K562 (cell line): Measurements from ENCODE around the gene R3HDM2. TPM values are rescaled to one million over a fixed set of nuclear protein-coding genes. Genes with fewer than 3 reads are reported as not detected.

Source experiments
- ATAC-seq: fragments of 200-7000 bp; cut with Tn5 transposase; 3 replicates; pipeline ENCODE4 v1.9.1; 2020; ENCODE audit warnings: moderate library complexity
- BruUV-seq: library from RNA; stranded (reverse); fragments of 400-500 nt; replicated peaks from 2 replicates; lab custom pipeline; 2021; lab: Mats Ljungman, UMichigan
- CTCF ChIA-PET: fragments of 300-600 bp; formaldehyde crosslinking; extraction: SDS; loops from one replicate; lab custom pipeline; 2021; ENCODE audit warnings: low intra/inter-chr PET ratio; lab: Yijun Ruan, JAX
- POLR2A ChIA-PET: fragments of 300-600, 350-650 bp; sonication (Branson Sonifier 250); formaldehyde crosslinking; extraction: SDS; loops from one replicate; lab custom pipeline; 2021; ENCODE audit warnings: antibody characterized with exemption, inconsistent platforms; lab: Yijun Ruan, JAX
- DNase-seq, 4 experiments: peaks; one replicate each; pipeline versions ENCODE4 v3.0.0 to v3.0.0-alpha.2; 2011 to 2018; ENCODE audit warnings: low spot score in 3 of 4, mixed read lengths in 3 of 4; ENCODE audit errors: extremely low read depth in 1 of 4
- FAIRE-seq: peaks from 2 replicates; lab custom pipeline; 2011; peaks lifted over from hg19 to GRCh38; lab: Jason Lieb, UNC
- H2AFZ ChIP-seq: 2 replicates; pipeline ENCODE4 v1.6.0; 2011; ENCODE audit warnings: low read depth, low read length, control low read depth, inconsistent platforms
- H3K27ac ChIP-seq: fragments of 200-600 bp; 3 replicates; pipeline ENCODE4 v1.8.0; 2011; ENCODE audit warnings: low read depth, mild to moderate bottlenecking, control low read depth, inconsistent platforms, low read length, moderate library complexity, mixed read lengths; ENCODE audit errors: extremely low read depth
- H3K27me3 ChIP-seq, 2 experiments: fragments of 300-600 bp in 1 of 2; 2 replicates in 1 of 2; 3 replicates in 1 of 2; pipeline versions ENCODE4 v1.6.0 to v1.8.0; 2011; ENCODE audit warnings: inconsistent platforms in 2 of 2, low read length in 2 of 2, mild to moderate bottlenecking in 1 of 2, mixed read lengths in 1 of 2, moderate library complexity in 1 of 2; ENCODE audit not compliant: control insufficient read depth in 2 of 2, insufficient read depth in 2 of 2
- H3K36me3 ChIP-seq: fragments of 300-600 bp; 3 replicates; pipeline ENCODE4 v1.8.0; 2011; ENCODE audit warnings: mild to moderate bottlenecking, low read length, inconsistent platforms; ENCODE audit not compliant: control insufficient read depth, insufficient read depth
- H3K4me1 ChIP-seq, 2 experiments: fragments of 200-600 bp in 1 of 2; replicated peaks in 1 of 2; 2 replicates in 1 of 2; 3 replicates in 1 of 2; pipeline versions ENCODE4 v1.5.1 to v1.8.0; 2011; ENCODE audit warnings: inconsistent platforms in 2 of 2, low read length in 2 of 2, mild to moderate bottlenecking in 1 of 2, mixed read lengths in 1 of 2, moderate library complexity in 1 of 2; ENCODE audit not compliant: control insufficient read depth in 2 of 2, insufficient read depth in 2 of 2
- H3K4me2 ChIP-seq: 2 replicates; pipeline ENCODE4 v1.6.1; 2011; ENCODE audit warnings: low read length, control low read depth, inconsistent platforms, mixed read lengths; ENCODE audit not compliant: insufficient read depth
- H3K4me3 ChIP-seq: fragments of 200-600 bp; sonication (generic), shearing (Covaris generic); 2 replicates; pipeline ENCODE4 v1.5.1; 2016; ENCODE audit warnings: control low read depth, inconsistent platforms
- H3K79me2 ChIP-seq: fragments of 200-600 bp; 3 replicates; pipeline ENCODE4 v1.8.0; 2011; ENCODE audit warnings: low read length, inconsistent platforms; ENCODE audit not compliant: control insufficient read depth, insufficient read depth
- H3K9ac ChIP-seq, 2 experiments: 2 replicates each; pipeline versions ENCODE4 v1.6.0 to v1.6.1; 2011; ENCODE audit warnings: low read depth in 2 of 2, low read length in 2 of 2, control low read depth in 1 of 2, inconsistent platforms in 1 of 2, mild to moderate bottlenecking in 1 of 2, mixed read lengths in 1 of 2; ENCODE audit not compliant: insufficient read depth in 1 of 2
- H3K9me1 ChIP-seq: one replicate; pipeline ENCODE4 v1.6.0; 2011; ENCODE audit warnings: inconsistent platforms, mild to moderate bottlenecking, low read length, moderate library complexity; ENCODE audit not compliant: control insufficient read depth, insufficient read depth
- H3K9me3 ChIP-seq: replicated peaks from 2 replicates; pipeline ENCODE4 v1.5.1; 2011; ENCODE audit warnings: low read depth, low read length, inconsistent platforms; ENCODE audit not compliant: control insufficient read depth, insufficient read depth
- H4K20me1 ChIP-seq: replicated peaks from 2 replicates; pipeline ENCODE4 v1.6.1; 2011; ENCODE audit warnings: low read length, inconsistent platforms, mixed read lengths; ENCODE audit not compliant: control insufficient read depth, insufficient read depth
- DPF2 ChIP-seq: fragments of 450-650 bp; IDR thresholded peaks from 2 replicates; pipeline ENCODE4 v1.6.1; 2016
- ELF1 ChIP-seq: fragments of 200-800 bp; sonication (Bioruptor generic); IDR thresholded peaks from 2 replicates; pipeline ENCODE4 v1.6.1; 2016; ENCODE audit warnings: missing genetic modification characterization, missing compliant biosample characterization
- EP300 ChIP-seq: IDR thresholded peaks from 2 replicates; pipeline ENCODE4 v1.6.1; 2012; ENCODE audit warnings: low read length, improper control_type of control experiment
- HDGF ChIP-seq: fragments of 450-650 bp; IDR thresholded peaks from 2 replicates; pipeline ENCODE4 v1.6.1; 2016
- JUND ChIP-seq, 2 experiments: IDR thresholded peaks; 2 replicates in 1 of 2; 3 replicates in 1 of 2; pipeline ENCODE4 v1.6.1; 2011; ENCODE audit warnings: borderline replicate concordance in 2 of 2, low read depth in 2 of 2, low read length in 2 of 2, improper control_type of control experiment in 1 of 2, missing biosample characterization in 1 of 2, missing genetic modification characterization in 1 of 2, missing genetic modification reagents in 1 of 2
- RBM14 ChIP-seq: fragments of 200-400 bp; formaldehyde crosslinking; IDR thresholded peaks from 2 replicates; pipeline ENCODE4 v1.6.1; 2018; ENCODE audit warnings: low read depth, mild to moderate bottlenecking, low read length, moderate library complexity, borderline replicate concordance; ENCODE audit not compliant: insufficient read depth
- SMC3 ChIP-seq: conservative IDR thresholded peaks from 2 replicates; pipeline ENCODE4 v1.6.1; 2011; ENCODE audit warnings: low read depth, low read length, improper control_type of control experiment; ENCODE audit not compliant: insufficient read depth
- SP1 ChIP-seq: sonication (generic); formaldehyde crosslinking; IDR thresholded peaks from 2 replicates; pipeline ENCODE4 v1.8.1; 2022; ENCODE audit warnings: mild to moderate bottlenecking, missing genetic modification reagents
- SREBF2 ChIP-seq: sonication (generic); formaldehyde crosslinking; IDR thresholded peaks from 2 replicates; pipeline ENCODE4 v1.4.0; 2020; ENCODE audit warnings: mild to moderate bottlenecking, missing genetic modification reagents
- YY1 ChIP-seq, 3 experiments: IDR thresholded peaks; 2 replicates each; pipeline ENCODE4 v1.6.1; 2011; ENCODE audit warnings: low read length in 2 of 3, mild to moderate bottlenecking in 2 of 3, moderate library complexity in 2 of 3, borderline replicate concordance in 1 of 3, control low read depth in 1 of 3, low read depth in 1 of 3; ENCODE audit not compliant: insufficient read depth in 3 of 3, insufficient replicate concordance in 2 of 3, control insufficient read depth in 1 of 3, insufficient read length in 1 of 3; ENCODE audit errors: extremely low read depth in 1 of 3
- ZBTB7A ChIP-seq: IDR thresholded peaks from 2 replicates; pipeline ENCODE4 v1.6.1; 2011; ENCODE audit warnings: low read depth, mild to moderate bottlenecking, low read length, moderate library complexity, borderline replicate concordance; ENCODE audit not compliant: control insufficient read depth
- ZFP1 ChIP-seq: fragments of 450-650 bp; formaldehyde crosslinking; IDR thresholded peaks from 2 replicates; pipeline ENCODE4 v1.4.0; 2020; ENCODE audit warnings: mild to moderate bottlenecking, mixed read lengths
- ZNF263 ChIP-seq: sonication (generic); formaldehyde crosslinking; IDR thresholded peaks from 2 replicates; pipeline ENCODE4 v1.8.0; 2022; ENCODE audit warnings: mild to moderate bottlenecking, missing genetic modification reagents, borderline replicate concordance
- ZNF583 ChIP-seq: fragments of 250-450 bp; sonication (Bioruptor Pico); IDR thresholded peaks from 2 replicates; pipeline ENCODE4 v1.4.0; 2020
- ZNF695 ChIP-seq: fragments of 450-650 bp; formaldehyde crosslinking; IDR thresholded peaks from 2 replicates; pipeline ENCODE4 v1.4.0; 2020; ENCODE audit warnings: mild to moderate bottlenecking, moderate library complexity
- WGBS: fragments of 100-300 bp; shearing (Covaris generic); methylation state at CpG from one replicate; pipeline ENCODE4 v1.1.6; 2016; ENCODE audit warnings: low coverage, mixed read lengths; ENCODE audit not compliant: insufficient coverage; ENCODE audit errors: missing lambda C conversion rate; 5-methylcytosine and 5-hydroxymethylcytosine counted together
- in situ Hi-C: fragments of 300-500 bp; cut with MboI; formaldehyde crosslinking; loops from 4 replicates; pipeline ENCODE4 v1.15.0; 2018; ENCODE audit warnings: inconsistent platforms, mixed read lengths
- intact Hi-C: fragments of 100-400 bp; cut with micrococcal nuclease; formaldehyde crosslinking; loops from 2 replicates; pipeline ENCODE4 v1.14.2; 2022
- polyA plus RNA-seq, 8 experiments: library from polyadenylated mRNA; depleted of rRNA in 4 of 8; stranded (reverse) in 5 of 8; unstranded in 3 of 8; fragments of >200 nt; fragmentation: Nextera tagmentation in 2 of 8; fragmentation: Illumina TruSeq in 1 of 8; extraction: Ambion mirVana in 2 of 8; extraction: Trizol in 1 of 8; gene quantifications; 2 replicates each; pipeline versions ENCODE4 v1.2.1 to v1.2.3, GENCODE V29; 2011 to 2014; ENCODE audit warnings: inconsistent platforms in 1 of 8, missing spikeins in 1 of 8
- total RNA-seq, 7 experiments: library from RNA; depleted of rRNA in 6 of 7; stranded (reverse); fragments of >200 nt in 6 of 7; fragmentation: Illumina TruSeq in 2 of 7; extraction: Trizol in 2 of 7; gene quantifications; 2 replicates each; pipeline versions ENCODE4 v1.2.1 to v1.2.3, GENCODE V29; 2011 to 2021; ENCODE audit warnings: low replicate concordance in 1 of 7
- TF ChIP-seq, protein P1 (sequence below), 2 experiments: IDR thresholded peaks; 2 replicates each; pipeline ENCODE4 v1.6.1; 2012; ENCODE audit warnings: improper control_type of control experiment in 2 of 2, low read depth in 2 of 2, low read length in 2 of 2, borderline replicate concordance in 1 of 2
- TF ChIP-seq, protein P2 (sequence below): IDR thresholded peaks from 2 replicates; pipeline ENCODE4 v1.6.1; 2011; ENCODE audit warnings: borderline replicate concordance, low read depth, mild to moderate bottlenecking, moderate library complexity, low read length; ENCODE audit not compliant: insufficient read depth, poor library complexity, severe bottlenecking

The R3HDM2 gene
- total and polyA plus RNA-seq, 9 of the 15 experiments (the other 6 are each of a cell fraction or from before 2014, with no cell fraction given), result 3.3 to 18.8 (median 9.0) TPM

DNA sequence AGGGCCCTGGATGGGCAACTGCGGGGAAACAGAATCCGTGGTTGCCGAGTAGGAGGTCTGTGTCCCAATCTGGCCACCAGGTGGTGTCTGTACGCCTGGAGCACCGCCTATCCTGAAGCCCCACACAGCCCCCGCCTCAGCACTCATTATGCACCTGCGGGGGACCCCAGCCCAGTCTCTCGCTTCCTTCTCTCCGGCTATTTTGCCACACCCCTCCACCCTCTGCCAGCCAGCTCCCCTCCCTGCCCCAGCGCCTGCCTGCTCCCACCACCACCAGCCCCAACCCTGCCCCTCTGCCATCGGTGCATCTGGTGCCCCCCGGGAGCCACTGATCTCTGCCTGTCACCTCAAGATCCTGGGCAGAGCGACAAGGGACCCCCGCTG lies 216.5 kb downstream of the R3HDM2 start:
- Histone ChIP-seq H3K27me3 (peaks cover 30 to 72% of the 10 kb centered on the region in 2 experiments), H3K36me3 (no peaks in the 10 kb centered on the region), H3K9ac (no peak overlapping the region; a peak in 1 of 4 replicates), H3K4me2 (peak overlapping the region; percentile 35), H2AFZ (peak overlapping the region; percentile 87; the same call in 1 of the 2 replicates), H4K20me1 (peaks cover 13% of the 10 kb centered on the region; the same call in 1 of the 2 replicates), H3K4me3 (no peak overlapping the region), H3K9me1 (peaks cover 3% of the 10 kb centered on the region), H3K27ac (no peak overlapping the region), H3K79me2 (no peaks in the 10 kb centered on the region), H3K4me1 (peaks cover 17 to 50% of the 10 kb centered on the region in 2 experiments; a peak in 4 of 5 replicates), H3K9me3 (no peaks in the 10 kb centered on the region)
- under 1% methylated on average over 13 of the region's 14 CpGs for WGBS
- POLR2A ChIA-PET, result interaction anchor here (0.6 to 1.5 kb wide), 4 partner anchors 13 to 1788 kb away, joined by 3 to 5 read pairs (median 4); no protein-coding TSS in a partner anchor
- CTCF ChIA-PET, result interaction anchor here (0.6 to 7.2 kb wide), 6 partner anchors 15 to 248 kb away, joined by 3 to 186 read pairs (median 4); partner anchors contain the start of gene SHMT2
- intact Hi-C loops (no loop called here), in situ Hi-C loops (no loop called here)
- FAIRE-seq (peak; percentile 96), DNase-seq (peak; percentile 69 to 81 (median 76)), ATAC-seq (peak; percentile 84)
- no TSS peak for BruUV-seq
- TF ChIP-seq ZFP1 (no peak), SREBF2 (CRISPR knock-in tag) (no peak), ZNF695 (CRISPR knock-in tag) (no peak), ZNF263 (peak; percentile 55; the same call in 1 of the 2 replicates), ZNF583 (CRISPR knock-in tag) (no peak), HDGF (no peak), ZBTB7A (peak; percentile 86), RBM14 (no peak), SP1 (CRISPR knock-in tag) (0 out of 2 replicates have a peak, but pooled peaks have one; percentile 43), JUND (IDR thresholded peaks at IDR 0.05; ENCODE audit: borderline replicate concordance, low read depth, low read length) (peak; percentile 52; the same call in 1 of the 2 replicates), JUND (tag; IDR thresholded peaks at IDR 0.05; ENCODE audit: borderline replicate concordance, low read depth, low read length) (no peak; the same call in 2 of the 3 replicates), YY1 (IDR thresholded peaks at IDR 0.05; ENCODE audit: borderline replicate concordance in 1 of 3, control insufficient read depth in 1 of 3, extremely low read depth in 1 of 3, insufficient read depth in 3 of 3, insufficient read length in 1 of 3, insufficient replicate concordance in 2 of 3, low read depth in 1 of 3, low read length in 2 of 3) (no peak), ELF1 (tag) (peak; percentile 35; the same call in 1 of the 2 replicates), DPF2 (no peak), EP300 (0 out of 2 replicates have a peak, but pooled peaks have one; percentile 3), SMC3 (peak; percentile 82)
- TF ChIP-seq, protein P1, sequence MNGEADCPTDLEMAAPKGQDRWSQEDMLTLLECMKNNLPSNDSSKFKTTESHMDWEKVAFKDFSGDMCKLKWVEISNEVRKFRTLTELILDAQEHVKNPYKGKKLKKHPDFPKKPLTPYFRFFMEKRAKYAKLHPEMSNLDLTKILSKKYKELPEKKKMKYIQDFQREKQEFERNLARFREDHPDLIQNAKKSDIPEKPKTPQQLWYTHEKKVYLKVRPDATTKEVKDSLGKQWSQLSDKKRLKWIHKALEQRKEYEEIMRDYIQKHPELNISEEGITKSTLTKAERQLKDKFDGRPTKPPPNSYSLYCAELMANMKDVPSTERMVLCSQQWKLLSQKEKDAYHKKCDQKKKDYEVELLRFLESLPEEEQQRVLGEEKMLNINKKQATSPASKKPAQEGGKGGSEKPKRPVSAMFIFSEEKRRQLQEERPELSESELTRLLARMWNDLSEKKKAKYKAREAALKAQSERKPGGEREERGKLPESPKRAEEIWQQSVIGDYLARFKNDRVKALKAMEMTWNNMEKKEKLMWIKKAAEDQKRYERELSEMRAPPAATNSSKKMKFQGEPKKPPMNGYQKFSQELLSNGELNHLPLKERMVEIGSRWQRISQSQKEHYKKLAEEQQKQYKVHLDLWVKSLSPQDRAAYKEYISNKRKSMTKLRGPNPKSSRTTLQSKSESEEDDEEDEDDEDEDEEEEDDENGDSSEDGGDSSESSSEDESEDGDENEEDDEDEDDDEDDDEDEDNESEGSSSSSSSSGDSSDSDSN (IDR thresholded peaks at IDR 0.05; ENCODE audit: borderline replicate concordance in 1 of 2, low read depth in 2 of 2, low read length in 2 of 2), result 0 out of 4 replicates have a peak, but pooled peaks of 1 of the 2 experiments have one; percentile 33
- TF ChIP-seq, protein P2, sequence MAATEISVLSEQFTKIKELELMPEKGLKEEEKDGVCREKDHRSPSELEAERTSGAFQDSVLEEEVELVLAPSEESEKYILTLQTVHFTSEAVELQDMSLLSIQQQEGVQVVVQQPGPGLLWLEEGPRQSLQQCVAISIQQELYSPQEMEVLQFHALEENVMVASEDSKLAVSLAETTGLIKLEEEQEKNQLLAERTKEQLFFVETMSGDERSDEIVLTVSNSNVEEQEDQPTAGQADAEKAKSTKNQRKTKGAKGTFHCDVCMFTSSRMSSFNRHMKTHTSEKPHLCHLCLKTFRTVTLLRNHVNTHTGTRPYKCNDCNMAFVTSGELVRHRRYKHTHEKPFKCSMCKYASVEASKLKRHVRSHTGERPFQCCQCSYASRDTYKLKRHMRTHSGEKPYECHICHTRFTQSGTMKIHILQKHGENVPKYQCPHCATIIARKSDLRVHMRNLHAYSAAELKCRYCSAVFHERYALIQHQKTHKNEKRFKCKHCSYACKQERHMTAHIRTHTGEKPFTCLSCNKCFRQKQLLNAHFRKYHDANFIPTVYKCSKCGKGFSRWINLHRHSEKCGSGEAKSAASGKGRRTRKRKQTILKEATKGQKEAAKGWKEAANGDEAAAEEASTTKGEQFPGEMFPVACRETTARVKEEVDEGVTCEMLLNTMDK, result peak; percentile 58
